K562 (cell line): ENCODE measurements around the gene IDI2. TPM values are rescaled to one million over a fixed set of nuclear protein-coding genes. Genes with fewer than 3 reads are reported as not detected.

ENCODE experiments used
- ASH1L ChIP-seq: fragments of 450-650 bp; IDR thresholded peaks from 2 replicates; pipeline ENCODE4 v1.6.1; 2018; ENCODE audit warnings: borderline replicate concordance, mild to moderate bottlenecking, low read depth; ENCODE audit not compliant: partially characterized antibody
- CC2D1A ChIP-seq: fragments of 450-650 bp; IDR thresholded peaks from 2 replicates; pipeline ENCODE4 v1.6.1; 2017; ENCODE audit warnings: mild to moderate bottlenecking
- E2F6 ChIP-seq, 2 experiments: IDR thresholded peaks; 2 replicates each; pipeline ENCODE4 v1.6.1; 2011; ENCODE audit warnings: borderline replicate concordance in 1 of 2, control low read depth in 1 of 2, low read depth in 1 of 2, low read length in 1 of 2, mild to moderate bottlenecking in 1 of 2, mixed read lengths in 1 of 2, moderate library complexity in 1 of 2; ENCODE audit not compliant: insufficient read depth in 1 of 2, insufficient read length in 1 of 2, poor library complexity in 1 of 2, severe bottlenecking in 1 of 2; ENCODE audit errors: extremely low read depth in 1 of 2
- E4F1 ChIP-seq: fragments of 250-450 bp; sonication (Bioruptor Pico); IDR thresholded peaks from 2 replicates; pipeline ENCODE4 v1.5.0; 2021; ENCODE audit warnings: mild to moderate bottlenecking, borderline replicate concordance
- ELK3 ChIP-seq: fragments of 450-650 bp; formaldehyde crosslinking; IDR thresholded peaks from 2 replicates; pipeline ENCODE4 v1.4.0; 2020; ENCODE audit warnings: mild to moderate bottlenecking
- HDAC1 ChIP-seq, 2 experiments: fragments of 450-650 bp; IDR thresholded peaks; 2 replicates each; pipeline ENCODE4 v1.6.1; 2016 to 2017; ENCODE audit warnings: inconsistent platforms in 1 of 2, mild to moderate bottlenecking in 1 of 2, moderate library complexity in 1 of 2
- HNRNPLL ChIP-seq: fragments of 200-400 bp; formaldehyde crosslinking; IDR thresholded peaks from 2 replicates; pipeline ENCODE4 v1.6.1; 2017; ENCODE audit warnings: low read length, low read depth, mild to moderate bottlenecking; ENCODE audit not compliant: poor library complexity, severe bottlenecking
- NKRF ChIP-seq: fragments of 450-650 bp; IDR thresholded peaks from 2 replicates; pipeline ENCODE4 v1.6.1; 2016; ENCODE audit warnings: borderline replicate concordance
- NR2C1 ChIP-seq, 2 experiments: fragments of 450-650 bp; IDR thresholded peaks; 2 replicates each; pipeline ENCODE4 v1.6.1; 2017; ENCODE audit warnings: mild to moderate bottlenecking in 2 of 2, antibody characterized with exemption in 1 of 2, inconsistent platforms in 1 of 2, missing compliant biosample characterization in 1 of 2, missing genetic modification characterization in 1 of 2
- PHF20 ChIP-seq: fragments of 450-650 bp; IDR thresholded peaks from 2 replicates; pipeline ENCODE4 v1.6.1; 2018; ENCODE audit not compliant: partially characterized antibody
- PML ChIP-seq: IDR thresholded peaks from 2 replicates; pipeline ENCODE4 v1.6.1; 2012; ENCODE audit warnings: low read length, inconsistent platforms
- POLR2AphosphoS5 ChIP-seq: IDR thresholded peaks from 2 replicates; pipeline ENCODE4 v1.6.1; 2011; ENCODE audit warnings: mild to moderate bottlenecking, low read depth, low read length, moderate library complexity; ENCODE audit not compliant: control insufficient read depth, insufficient read depth
- ZNF232 ChIP-seq: sonication (generic); formaldehyde crosslinking; IDR thresholded peaks from 2 replicates; pipeline ENCODE4 v1.8.0; 2022; ENCODE audit warnings: mild to moderate bottlenecking, missing genetic modification reagents
- polyA plus RNA-seq, 8 experiments: library from polyadenylated mRNA; depleted of rRNA in 4 of 8; stranded (reverse) in 5 of 8; unstranded in 3 of 8; fragments of >200 nt; fragmentation: Nextera tagmentation in 2 of 8; fragmentation: Illumina TruSeq in 1 of 8; extraction: Ambion mirVana in 2 of 8; extraction: Trizol in 1 of 8; gene quantifications; 2 replicates each; pipeline versions ENCODE4 v1.2.1 to v1.2.3, GENCODE V29; 2011 to 2014; ENCODE audit warnings: inconsistent platforms in 1 of 8, missing spikeins in 1 of 8
- total RNA-seq, 7 experiments: library from RNA; depleted of rRNA in 6 of 7; stranded (reverse); fragments of >200 nt in 6 of 7; fragmentation: Illumina TruSeq in 2 of 7; extraction: Trizol in 2 of 7; gene quantifications; 2 replicates each; pipeline versions ENCODE4 v1.2.1 to v1.2.3, GENCODE V29; 2011 to 2021; ENCODE audit warnings: low replicate concordance in 1 of 7

IDI2 gene
- total and polyA plus RNA-seq, 9 of the 15 experiments (the other 6 are each of a cell fraction or from before 2014, with no cell fraction given), result not detected

GRCh38 chr10:987870-988666 is 37.6 kb downstream of the IDI2 start, which contains the start of gene GTPBP4 (continued):
- TF ChIP-seq E4F1 (peak; percentile 84; the same call in 1 of the 2 replicates), PML (peak; percentile 60), CC2D1A (peak; percentile 19; the same call in 1 of the 2 replicates), NR2C1 (IDR thresholded peaks at IDR 0.05) (peak; percentile 52; the same call in 1 of the 2 replicates), NR2C1 (tag; IDR thresholded peaks at IDR 0.05) (peak; percentile 55; the same call in 1 of the 2 replicates), ASH1L (peak; percentile 29), POLR2AphosphoS5 (peak; percentile 81), NKRF (peak; percentile 98), HNRNPLL (peak; percentile 80), ZNF232 (CRISPR knock-in tag) (no peak), E2F6 (IDR thresholded peaks at IDR 0.05; ENCODE audit: borderline replicate concordance in 1 of 2, extremely low read depth in 1 of 2, insufficient read depth in 1 of 2, insufficient read length in 1 of 2, low read depth in 1 of 2, low read length in 1 of 2, poor library complexity in 1 of 2, severe bottlenecking in 1 of 2) (peak; percentile 59 to 72), HDAC1 (IDR thresholded peaks at IDR 0.05) (peak in 1 of 2 experiments; percentile 98; a peak in 2 of 4 replicates), ELK3 (CRISPR knock-in tag) (no peak), PHF20 (peak; percentile 87)
